Prostate gland (tissue), 2 donors: ENCODE results near the gene SIGLEC9. TPM values are rescaled to one million over a fixed set of nuclear protein-coding genes. Genes with fewer than 3 reads are reported as not detected.

Experiments used
- DNase-seq: peaks from one replicate; pipeline ENCODE4 v3.0.0-alpha.2; 2019; ENCODE audit warnings: low spot score
- H3K27ac ChIP-seq, 2 donors: fragments of 200-600 bp; sonication (generic); 2 replicates each; pipeline ENCODE4 v1.5.1; 2017 to 2019
- H3K27me3 ChIP-seq: fragments of 200-600 bp; sonication (generic); replicated peaks from 2 replicates; pipeline ENCODE4 v1.5.1; 2019; ENCODE audit not compliant: insufficient read depth
- H3K36me3 ChIP-seq, 2 donors: fragments of 200-600 bp; sonication (generic); 1 replicate in 1 of 2; 2 replicates in 1 of 2; pipeline versions ENCODE4 v1.5.1 to v1.8.1; 2017 to 2019
- H3K4me1 ChIP-seq: fragments of 200-600 bp; sonication (generic); replicated peaks from 2 replicates; pipeline ENCODE4 v1.5.1; 2019
- H3K4me3 ChIP-seq, 2 donors: fragments of 200-600 bp; sonication (generic); 2 replicates each; pipeline ENCODE4 v1.5.1; 2017 to 2019
- H3K9me3 ChIP-seq: fragments of 200-600 bp; sonication (generic); 2 replicates; pipeline ENCODE4 v1.5.1; 2017
- CTCF ChIP-seq, 4 experiments: fragments of 200-600 bp in 2 of 4; fragments of 450-650 bp in 2 of 4; sonication (generic) in 2 of 4; IDR thresholded peaks; 1 replicate in 3 of 4; 2 replicates in 1 of 4; pipeline ENCODE4 v1.5.1; 2016 to 2019; ENCODE audit warnings: antibody characterized with exemption in 4 of 4, mild to moderate bottlenecking in 2 of 4, moderate library complexity in 2 of 4
- POLR2A ChIP-seq: fragments of 450-650 bp; IDR thresholded peaks from one replicate; pipeline ENCODE4 v1.6.1; 2016; ENCODE audit warnings: antibody characterized with exemption, mild to moderate bottlenecking
- POLR2AphosphoS5 ChIP-seq: sonication (generic); formaldehyde crosslinking; IDR thresholded peaks from one replicate; pipeline ENCODE4 v1.6.1; 2017; ENCODE audit warnings: antibody characterized with exemption
- WGBS: methylation state at CpG from one replicate; pipeline ENCODE4 v1.1.5; 2018; 5-methylcytosine and 5-hydroxymethylcytosine counted together
- intact Hi-C: fragments of 100-400 bp; cut with DNase I; formaldehyde crosslinking; loops from one replicate; pipeline ENCODE4 v1.14.2; 2022
- total RNA-seq, 2 donors: library from RNA; depleted of rRNA; stranded (reverse); fragments of >200 nt; gene quantifications; one replicate each; pipeline ENCODE4 v1.1.0, GENCODE V29; 2016

SIGLEC9 gene
- total RNA-seq, 2 donors from 2014 or later = 0.77 to 8.2 TPM

DNA sequence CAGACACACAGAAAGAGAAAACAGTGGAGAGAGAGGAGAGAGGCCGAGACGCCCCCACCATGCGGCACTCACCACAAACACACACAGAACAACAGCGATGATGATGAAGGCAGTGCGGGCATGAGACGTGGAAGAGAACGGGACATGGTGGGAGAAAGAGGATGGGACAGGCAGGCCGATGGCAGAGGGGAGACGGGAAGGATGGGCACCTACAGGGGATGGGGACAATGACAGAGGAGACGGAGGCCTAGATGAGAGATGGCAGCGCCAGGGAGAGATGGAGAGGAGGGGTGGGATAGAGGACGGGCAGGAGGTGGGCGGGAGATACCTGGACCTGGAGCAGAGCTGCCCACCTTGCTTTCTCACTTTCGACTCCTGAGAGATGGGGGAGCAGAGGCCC, 40.9 kb upstream of the SIGLEC9 start:
- no peak overlapping the region for H3K4me3 ChIP-seq
- H3K27me3 ChIP-seq = no peaks in the 10 kb centered on the region
- H3K36me3 ChIP-seq = no peaks in the 10 kb centered on the region
- no peak for TF ChIP-seq POLR2A
- no peak for TF ChIP-seq CTCF (IDR thresholded peaks at IDR 0.05)
- no peak for TF ChIP-seq POLR2AphosphoS5
- H3K9me3 ChIP-seq = no peaks in the 10 kb centered on the region
- 92% methylated on average over 14 of the region's 14 CpGs for WGBS
- intact Hi-C loops = no loop called here
- H3K27ac ChIP-seq = no peak overlapping the region
- H3K4me1 ChIP-seq = no peaks in the 10 kb centered on the region
- no peak for DNase-seq

- no peaks in the 10 kb centered on the region for H3K9me3 ChIP-seq
- no peak for TF ChIP-seq CTCF (IDR thresholded peaks at IDR 0.05)
- no peak for TF ChIP-seq POLR2AphosphoS5
- no peak for TF ChIP-seq POLR2A
- no peaks in the 10 kb centered on the region for H3K27me3 ChIP-seq
- no peak overlapping the region for H3K4me3 ChIP-seq
- no peaks in the 10 kb centered on the region for H3K36me3 ChIP-seq
- intact Hi-C loops = no loop called here
- WGBS = 78% methylated on average over 7 of the region's 7 CpGs
- no peaks in the 10 kb centered on the region for H3K4me1 ChIP-seq
- H3K27ac ChIP-seq = no peak overlapping the region
- DNase-seq = no peak
Observed at GRCh38 chr19:51084505-51084904, 40.2 kb upstream of the SIGLEC9 start.

DNA sequence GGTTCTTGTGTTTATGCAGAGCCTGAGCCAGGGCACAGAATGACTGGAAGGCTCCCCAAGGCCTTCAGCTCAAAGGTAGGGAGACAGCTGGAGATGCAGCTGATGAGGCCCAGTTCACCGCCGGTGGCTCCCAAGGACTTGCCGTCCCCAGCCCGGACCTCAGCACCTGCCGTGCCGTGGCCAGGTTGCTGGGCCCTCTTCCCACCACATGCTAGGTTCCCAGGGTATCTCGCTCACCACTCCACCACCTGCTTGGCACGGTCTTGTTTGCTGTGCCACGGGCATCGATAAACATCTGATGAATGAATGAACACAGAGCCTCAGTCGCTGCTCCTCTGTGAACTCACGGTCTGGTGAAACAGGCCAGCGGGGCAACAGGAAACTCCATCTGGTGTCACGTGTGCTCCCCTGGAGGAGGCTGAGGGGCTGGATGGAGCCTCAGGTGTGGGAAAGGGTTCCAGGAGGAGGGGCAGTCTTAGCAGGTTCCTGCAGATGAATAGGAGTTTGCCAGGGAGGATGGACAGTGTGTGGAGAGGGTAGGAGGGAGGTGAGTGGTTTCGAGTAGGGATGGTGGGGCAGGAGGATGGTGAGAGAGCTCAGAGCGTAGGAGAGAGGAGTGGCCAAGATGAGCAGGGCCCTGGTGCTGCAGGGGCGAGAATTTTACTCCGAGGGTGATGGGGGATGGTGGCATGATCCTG, 38.4 kb upstream of the SIGLEC9 start:
- no peaks in the 10 kb centered on the region for H3K27me3 ChIP-seq
- intact Hi-C loops = no loop called here
- no peak overlapping the region for H3K27ac ChIP-seq
- no peaks in the 10 kb centered on the region for H3K4me1 ChIP-seq
- no peaks in the 10 kb centered on the region for H3K36me3 ChIP-seq
- no peak for DNase-seq
- no peak overlapping the region for H3K4me3 ChIP-seq
- 77% methylated on average over 18 of the region's 18 CpGs for WGBS
- TF ChIP-seq POLR2AphosphoS5 (no peak), POLR2A (no peak), CTCF (IDR thresholded peaks at IDR 0.05) (no peak)
- no peaks in the 10 kb centered on the region for H3K9me3 ChIP-seq

DNA sequence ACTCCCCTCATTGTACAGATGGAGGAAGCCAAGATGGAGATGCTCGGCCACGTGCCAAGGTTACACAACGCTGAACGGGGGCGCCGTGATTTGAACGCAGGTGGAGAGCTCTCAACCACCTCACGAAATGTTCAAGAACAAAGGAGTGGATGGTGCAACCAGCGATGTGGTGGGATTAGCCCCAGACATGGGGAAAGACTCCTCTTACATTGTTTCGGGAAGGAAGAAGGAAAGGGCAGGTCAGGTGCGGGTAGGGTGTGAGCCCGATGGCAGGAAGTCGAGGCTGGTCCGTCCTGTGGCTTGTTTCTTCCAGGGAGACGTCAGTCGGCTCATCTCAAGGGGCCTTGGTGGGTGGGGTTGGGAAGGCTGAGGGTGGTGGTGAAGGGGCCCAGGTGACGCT, 34.9 kb upstream of the SIGLEC9 start:
- Histone ChIP-seq H3K4me1 (peaks cover 7% of the 10 kb centered on the region), H3K9me3 (no peaks in the 10 kb centered on the region), H3K27ac (no peak overlapping the region), H3K4me3 (no peak overlapping the region), H3K36me3 (no peaks in the 10 kb centered on the region), H3K27me3 (no peaks in the 10 kb centered on the region)
- DNase-seq = no peak
- no peak for TF ChIP-seq CTCF (IDR thresholded peaks at IDR 0.05)
- TF ChIP-seq POLR2AphosphoS5 = no peak
- no peak for TF ChIP-seq POLR2A
- 89% methylated on average over 17 of the region's 17 CpGs for WGBS
- intact Hi-C loops = no loop called here

GRCh38 chr19:51090471-51090870, 34.2 kb upstream of the SIGLEC9 start:
- no peaks in the 10 kb centered on the region for H3K9me3 ChIP-seq
- intact Hi-C loops = no loop called here
- no peaks in the 10 kb centered on the region for H3K36me3 ChIP-seq
- WGBS = 57% methylated on average over 8 of the region's 8 CpGs
- DNase-seq = no peak
- H3K27me3 ChIP-seq = no peaks in the 10 kb centered on the region
- H3K4me3 ChIP-seq = no peak overlapping the region
- no peak overlapping the region for H3K27ac ChIP-seq
- peaks cover 7% of the 10 kb centered on the region for H3K4me1 ChIP-seq
- TF ChIP-seq POLR2A = no peak
- no peak for TF ChIP-seq CTCF (IDR thresholded peaks at IDR 0.05)
- TF ChIP-seq POLR2AphosphoS5 = no peak
